ENCODE data around the gene NRG4. TPM values are rescaled to one million over a fixed set of nuclear protein-coding genes. Genes with fewer than 3 reads are reported as not detected.
"Not testable (repeated sequence)": the region's sequence is repeated elsewhere in the genome, so short reads cannot be mapped to it uniquely, and the experiment has no call there.

The NRG4 gene, protein sequence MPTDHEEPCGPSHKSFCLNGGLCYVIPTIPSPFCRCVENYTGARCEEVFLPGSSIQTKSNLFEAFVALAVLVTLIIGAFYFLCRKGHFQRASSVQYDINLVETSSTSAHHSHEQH
- polyA plus RNA-seq (2013, experiment 1 of 2; ENCODE audit: insufficient read length), result 0.40 TPM
- polyA plus RNA-seq (2013, experiment 2 of 2; ENCODE audit: insufficient read length), result 0.26 TPM

DNA sequence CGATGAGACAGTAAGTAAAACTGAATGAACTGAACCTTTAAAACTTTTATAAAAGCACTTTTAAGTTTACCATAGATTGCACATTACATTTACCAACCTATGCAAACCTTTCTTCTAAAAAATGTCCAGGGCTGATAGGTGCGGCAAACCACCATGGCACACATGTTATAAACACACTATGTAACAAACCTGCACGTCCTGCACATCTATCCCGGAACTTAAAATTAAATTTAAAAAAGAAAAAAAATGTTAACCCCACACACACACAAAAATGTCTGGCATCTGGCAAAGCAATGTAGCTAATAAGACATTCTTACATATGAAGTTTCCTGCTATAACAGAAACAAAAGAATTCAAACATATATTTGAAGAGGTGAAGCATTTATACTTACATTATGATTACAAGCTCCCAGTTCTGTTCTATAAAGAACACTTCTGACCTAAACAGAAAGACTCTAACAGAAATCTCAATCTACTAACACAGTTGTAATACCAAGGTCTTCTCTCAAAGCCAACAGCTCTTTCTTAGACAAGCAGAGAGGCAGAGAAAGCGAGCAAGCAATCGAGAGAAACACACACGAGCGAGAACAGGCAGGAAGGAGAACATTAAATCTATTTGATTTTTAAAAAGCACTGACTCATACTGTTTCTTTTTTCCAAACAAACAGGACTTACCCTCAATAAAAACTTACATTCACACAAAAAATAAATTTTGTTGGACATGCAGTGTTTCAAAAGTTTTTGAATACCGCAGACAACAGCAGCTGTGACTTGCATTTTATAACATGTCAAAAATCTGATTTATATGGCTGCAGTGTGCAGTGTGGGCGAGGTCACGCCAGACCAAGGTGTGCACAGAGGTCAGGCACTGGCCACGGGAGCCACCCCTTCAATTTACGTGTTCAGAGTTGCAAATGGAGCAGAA is at the start of gene NRG4:
Gene NRG4, minus strand, starts transcription at position 798 of the 925 bp plus-strand sequence. CDS start 1,194 bp downstream, outside the sequence.
- peak; percentile 3 for DNase-seq

DNA sequence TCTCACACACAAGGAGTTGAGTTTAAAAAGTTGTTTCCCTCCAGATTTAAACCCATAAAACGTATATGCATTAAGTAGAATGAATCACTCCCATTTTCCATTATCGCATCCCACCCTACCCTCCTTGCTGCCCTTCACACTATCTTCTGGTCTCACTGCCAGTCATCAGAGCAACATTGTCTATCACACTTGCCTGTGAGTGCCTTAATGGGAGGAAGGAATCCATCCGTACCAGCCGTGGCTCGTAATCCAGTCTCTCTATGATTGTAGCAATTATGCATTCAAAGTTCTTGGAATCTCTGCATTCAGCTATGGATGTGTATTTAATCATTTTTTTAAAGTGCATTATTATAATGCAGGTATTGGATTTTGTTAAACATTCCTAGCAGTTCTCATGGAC is 49.5 kb upstream of the NRG4 start:
- DNase-seq, result no peak

DNA sequence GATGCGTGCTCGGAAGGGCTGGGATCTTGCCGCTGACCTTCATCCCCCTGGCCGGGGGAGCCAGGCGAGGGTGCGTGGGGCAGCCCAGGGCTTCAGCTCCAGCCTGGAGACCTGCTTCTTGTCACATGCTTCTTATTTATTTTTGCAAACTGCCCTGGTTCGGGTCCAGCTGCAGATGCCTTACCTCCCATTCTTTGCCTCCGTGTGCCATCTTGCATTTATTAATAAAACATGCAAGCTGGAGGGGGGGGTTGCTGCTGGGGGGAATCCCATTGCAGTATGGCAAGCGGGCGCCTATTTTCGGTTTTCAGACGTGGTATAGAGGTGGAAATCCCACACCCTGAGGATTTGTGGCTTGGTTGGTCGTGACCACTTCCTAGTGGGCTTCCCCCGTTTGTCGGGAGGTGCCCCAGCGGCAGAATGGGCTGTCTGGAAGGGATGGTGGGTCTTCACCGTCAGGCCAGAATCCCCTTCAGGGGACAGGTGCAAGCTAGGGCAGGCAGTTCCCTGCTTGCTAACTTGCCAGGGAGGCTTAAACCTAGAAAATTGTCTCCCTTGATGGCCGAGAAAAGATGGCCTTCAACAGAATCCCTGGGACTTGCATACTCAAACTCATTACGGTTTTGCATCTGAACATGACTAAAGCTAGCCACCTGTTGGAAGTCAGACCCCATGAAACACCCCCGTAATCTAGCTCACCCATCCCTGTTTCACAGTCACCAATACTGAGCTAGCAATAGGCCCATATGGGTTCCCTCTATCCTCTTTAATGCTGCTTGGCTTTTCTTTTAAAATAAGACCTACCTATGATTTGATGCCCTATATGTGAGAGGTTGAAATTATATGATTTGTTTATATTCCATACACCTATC is 48.1 kb upstream of the NRG4 start:
- DNase-seq, result no peak

DNA sequence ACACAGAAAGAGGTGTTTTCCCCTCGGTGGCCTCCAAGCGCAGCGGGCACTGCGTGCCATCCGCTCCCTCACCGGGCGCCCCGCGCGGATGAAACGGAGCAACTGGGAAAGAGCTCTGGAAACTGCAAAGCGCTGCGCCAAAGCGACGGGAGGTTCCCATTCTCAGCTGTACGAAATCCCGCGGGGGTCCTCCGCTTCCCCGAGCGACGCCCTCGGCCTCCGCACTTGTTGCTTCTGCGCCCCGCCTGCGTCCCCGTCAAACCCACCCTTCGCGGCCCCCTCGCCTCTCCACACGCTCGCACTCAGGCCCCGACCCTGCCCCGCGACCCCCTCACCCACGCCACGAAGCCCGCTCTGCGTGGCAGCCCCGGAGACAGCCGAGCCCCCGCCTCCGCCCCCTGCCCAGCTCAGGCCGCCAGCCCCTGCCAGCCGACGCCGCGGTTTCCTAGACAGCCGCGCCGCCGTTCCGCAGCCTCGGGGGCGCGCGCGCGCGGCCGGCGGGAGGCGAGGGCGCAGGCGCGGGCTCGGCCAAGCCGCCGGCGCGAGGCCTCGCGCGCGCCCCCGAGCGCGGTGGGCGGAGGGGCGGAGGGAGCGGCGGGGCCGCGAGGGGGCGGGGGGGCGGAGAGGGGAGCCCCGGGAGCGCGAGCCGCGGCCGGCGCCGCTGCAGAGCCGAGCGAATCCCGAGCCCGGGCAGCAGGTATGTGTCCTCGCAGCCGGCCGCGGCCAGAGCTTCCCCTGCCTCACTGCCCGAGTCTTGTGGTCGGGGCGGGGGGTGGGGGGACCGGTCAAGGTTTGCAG is 47.3 kb upstream of the NRG4 start, which contains the start of gene TMEM266:
Gene TMEM266, plus strand, starts transcription at position 666 of the 798 bp plus-strand sequence. CDS start 74,279 bp downstream, outside the sequence.
- peak; percentile 13 for DNase-seq

DNA sequence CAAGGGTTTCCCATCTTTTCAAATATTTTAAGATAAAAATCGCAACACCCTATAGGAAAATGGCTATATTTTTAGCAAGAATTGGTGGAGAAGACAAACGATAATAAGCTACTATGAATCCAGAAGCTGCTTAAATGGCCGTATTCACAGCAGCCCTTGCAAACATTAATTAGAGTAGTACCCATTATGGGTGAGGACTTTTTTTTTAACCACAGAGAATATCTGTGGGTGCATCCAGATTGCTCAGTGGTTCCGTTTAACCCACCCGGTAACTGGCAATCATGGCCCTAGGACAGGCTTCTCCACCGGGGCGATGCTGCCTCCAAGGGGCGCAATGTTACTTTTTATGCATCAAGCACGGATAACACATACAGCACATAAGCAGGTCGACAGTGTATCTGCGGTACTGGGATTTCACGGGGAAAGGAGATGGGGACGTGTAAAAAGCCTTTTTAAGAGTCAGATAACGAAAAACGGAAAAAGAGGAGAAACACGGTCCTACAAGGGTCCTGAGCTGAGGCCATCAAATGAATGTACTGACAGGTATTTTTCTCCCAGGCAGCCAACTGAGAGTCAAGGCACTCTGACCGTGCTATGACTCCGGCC is 46.6 kb upstream of the NRG4 start:
- DNase-seq, result no peak

DNA sequence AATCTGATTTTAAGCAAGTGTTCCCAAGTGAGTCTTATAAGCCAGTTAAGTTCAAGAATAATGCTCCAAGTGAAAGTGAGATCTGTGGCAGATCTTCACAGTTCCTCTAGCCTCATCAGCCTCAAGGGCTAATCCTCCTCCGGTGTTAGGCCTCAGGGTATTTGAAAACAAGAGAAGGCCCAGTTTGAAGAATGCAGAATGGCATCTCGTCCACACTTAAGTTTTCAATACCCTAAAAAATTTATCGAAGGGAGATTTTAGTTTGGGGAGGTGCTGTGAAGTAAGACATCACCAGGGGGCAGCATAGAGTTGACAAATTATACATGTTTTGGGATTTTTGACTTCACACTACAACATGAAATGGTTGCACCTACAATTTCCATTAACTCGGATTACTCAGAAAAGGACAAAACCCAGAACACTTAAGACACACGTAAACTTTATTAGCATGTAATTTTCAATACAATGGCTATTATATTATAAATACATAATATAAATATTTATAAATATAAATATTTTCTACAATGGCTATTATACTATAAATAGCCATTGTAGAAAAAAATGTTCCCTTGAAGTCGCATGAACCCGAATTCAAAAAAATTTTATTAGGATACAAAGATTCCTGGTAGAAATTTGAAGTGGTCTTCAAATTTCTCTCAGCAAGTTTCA is 45.2 kb upstream of the NRG4 start:
- DNase-seq, result peak; percentile 28

DNA sequence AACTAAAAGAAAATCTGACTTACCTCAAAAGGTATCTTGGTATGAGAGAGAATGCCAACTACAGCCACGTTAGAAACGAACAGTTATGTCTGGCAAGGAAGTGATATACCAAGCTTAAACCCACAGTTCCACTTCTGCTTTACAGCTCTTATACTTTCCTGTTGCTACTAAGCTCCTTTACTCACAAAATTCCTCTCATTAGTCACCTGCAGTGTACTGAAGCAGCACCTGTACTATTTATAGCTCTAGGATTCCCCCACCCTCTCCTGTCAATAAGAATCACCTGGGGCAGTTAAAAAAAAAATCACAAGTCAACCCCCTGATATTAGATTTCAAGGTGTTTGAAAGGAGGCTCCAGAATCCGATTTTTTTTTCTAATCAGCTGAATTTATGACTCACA is 44.7 kb upstream of the NRG4 start:
- no peak for DNase-seq

DNA sequence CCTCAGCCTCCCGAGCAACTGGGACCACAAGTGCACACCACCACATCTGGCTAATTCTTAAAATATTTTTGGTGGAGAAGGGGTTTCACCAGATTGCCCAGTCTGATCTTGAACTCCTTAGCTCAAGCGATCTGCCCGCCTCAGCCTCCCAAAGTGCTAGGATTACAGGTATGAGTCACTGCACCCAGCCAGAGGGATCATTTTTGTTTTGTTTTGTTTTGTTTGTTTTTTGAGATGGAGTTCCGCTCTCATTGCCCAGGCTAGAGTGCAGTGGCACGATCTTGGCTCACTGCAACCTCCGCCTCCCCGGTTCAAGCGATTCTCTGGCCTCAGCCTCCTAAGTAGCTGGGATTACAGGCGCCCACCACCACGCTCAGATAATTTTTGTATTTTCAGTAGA is 42.0 kb upstream of the NRG4 start:
- not testable (repeated sequence) for DNase-seq

DNA sequence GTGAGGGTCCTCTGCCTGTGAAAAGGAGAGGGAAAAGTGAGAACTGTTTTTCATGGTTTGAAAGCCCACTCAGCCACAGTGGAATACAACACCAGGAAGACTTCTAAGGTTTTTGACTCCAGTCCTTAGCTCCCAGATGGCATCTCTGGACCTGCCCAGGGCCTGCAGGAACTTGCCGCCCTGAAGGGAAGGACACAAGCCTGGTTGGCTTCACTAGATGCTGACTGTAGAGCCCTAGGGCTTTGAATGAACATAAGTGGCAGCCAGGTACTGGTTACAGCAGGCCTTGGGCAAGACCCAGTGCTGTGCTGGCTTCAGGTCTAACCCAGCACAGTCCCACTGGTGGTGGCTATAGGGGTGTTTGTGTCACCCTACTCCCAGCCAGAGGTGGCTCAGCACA is 26.3 kb upstream of the NRG4 start:
- DNase-seq, result no peak

DNA sequence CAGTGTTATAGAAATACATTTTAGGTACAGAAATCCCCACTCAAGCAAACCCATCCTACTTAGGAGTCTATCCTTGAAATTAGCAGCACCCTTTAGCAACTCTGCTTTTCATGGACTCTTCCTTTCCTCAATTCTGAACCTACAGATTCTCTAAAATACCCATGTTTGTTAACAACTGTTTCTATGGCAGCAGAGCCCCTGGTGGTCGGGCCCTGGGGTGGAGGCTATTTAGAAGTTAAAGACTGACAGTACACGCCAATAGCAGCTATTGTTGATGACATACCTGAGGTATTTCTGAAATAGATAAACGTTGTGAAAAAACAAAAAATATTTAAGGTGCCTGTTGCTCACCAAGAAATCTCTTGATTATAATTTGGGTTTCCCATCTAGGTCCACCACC is 23.4 kb upstream of the NRG4 start:
- no peak for DNase-seq

DNA sequence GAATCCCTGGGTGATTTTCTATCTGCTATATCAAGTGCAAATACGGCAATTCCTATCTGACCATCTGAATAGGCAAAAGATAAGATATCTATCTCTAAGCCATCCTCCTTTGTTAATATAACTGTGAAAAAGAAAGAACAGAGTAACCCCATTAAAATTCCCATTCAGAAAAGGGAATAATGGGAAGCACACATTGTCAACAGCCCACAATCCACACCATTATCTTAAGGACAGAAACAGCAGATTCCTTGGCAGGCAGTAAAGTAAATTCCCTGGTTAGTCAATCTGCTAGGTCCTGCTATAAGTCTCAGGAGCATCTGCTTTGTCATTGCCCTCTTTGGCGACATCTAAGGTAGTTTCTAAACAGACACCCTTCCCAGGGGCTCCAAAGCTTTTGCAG is 21.9 kb upstream of the NRG4 start:
- DNase-seq, result no peak

DNA sequence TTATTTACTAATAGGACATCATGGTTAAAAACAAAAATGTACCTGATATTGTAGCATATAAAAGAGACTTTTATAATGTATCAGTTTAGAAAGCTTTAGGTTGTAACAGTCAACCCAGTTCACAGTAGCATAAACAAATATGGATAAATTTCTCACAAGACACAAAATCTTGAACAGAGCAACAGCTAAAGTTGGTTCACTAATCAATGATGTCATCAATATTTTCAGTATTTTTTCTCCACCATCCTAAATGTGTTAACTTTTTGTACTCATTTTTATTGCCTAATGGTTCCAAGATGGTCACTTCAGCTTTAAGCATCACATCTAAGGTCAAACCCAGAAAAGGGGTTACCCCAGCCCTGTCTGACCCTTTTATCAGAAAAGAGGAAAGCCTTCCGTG is 21.2 kb upstream of the NRG4 start:
- DNase-seq, result no peak

DNA sequence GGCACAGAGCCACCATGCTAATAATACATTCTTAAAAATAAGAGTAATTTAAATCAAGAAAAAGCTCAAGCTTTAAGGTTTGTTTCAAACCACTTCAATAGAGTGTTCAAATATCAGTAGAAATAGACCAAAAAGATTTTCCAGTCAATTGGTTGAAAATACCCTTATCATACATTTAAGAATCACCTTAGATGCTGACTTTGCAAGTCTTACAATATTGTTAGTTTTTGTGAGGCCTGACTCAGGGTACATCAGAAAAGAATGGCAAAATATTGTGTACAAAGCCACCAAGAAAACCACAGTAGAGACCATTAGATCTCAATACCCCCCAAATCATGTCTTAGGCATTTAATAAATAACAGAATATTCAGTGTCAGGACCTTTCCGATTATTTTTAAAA is 19.8 kb upstream of the NRG4 start:
- no peak for DNase-seq

DNA sequence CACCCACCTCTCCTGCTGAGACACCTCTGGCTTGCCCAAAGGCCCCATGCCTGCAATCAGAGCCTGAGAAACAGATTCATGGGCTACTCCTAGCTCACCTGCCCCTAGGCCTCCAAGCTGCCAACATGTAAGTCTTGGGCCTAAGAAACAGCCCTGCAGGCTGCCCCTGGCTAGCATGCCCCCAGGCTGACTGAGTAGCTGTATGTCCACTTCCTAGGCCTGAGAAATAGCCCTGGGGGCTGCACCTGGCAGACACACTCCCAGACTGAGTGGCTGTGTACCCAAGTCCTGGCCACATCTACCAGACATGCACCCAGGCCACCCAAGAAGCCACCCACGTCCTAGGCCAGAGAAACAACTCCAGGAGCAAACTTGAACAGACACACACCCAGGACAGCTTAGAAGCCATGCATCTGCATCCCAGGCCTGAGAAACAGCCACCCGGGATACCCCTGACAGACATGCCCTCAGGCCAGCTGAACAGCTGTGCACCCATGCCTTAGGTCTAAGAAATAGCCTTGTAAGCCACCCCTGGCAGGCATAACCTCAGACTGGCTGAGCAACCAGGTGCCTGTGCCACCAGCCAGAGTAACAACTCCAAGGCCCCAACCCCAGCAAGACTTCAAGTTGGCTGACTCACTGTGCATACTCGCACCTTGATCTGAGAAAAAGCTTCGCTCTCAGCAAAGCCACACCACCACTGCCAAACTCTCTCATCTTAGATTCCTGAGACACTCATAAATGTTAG is 12.0 kb upstream of the NRG4 start:
- no peak for DNase-seq

DNA sequence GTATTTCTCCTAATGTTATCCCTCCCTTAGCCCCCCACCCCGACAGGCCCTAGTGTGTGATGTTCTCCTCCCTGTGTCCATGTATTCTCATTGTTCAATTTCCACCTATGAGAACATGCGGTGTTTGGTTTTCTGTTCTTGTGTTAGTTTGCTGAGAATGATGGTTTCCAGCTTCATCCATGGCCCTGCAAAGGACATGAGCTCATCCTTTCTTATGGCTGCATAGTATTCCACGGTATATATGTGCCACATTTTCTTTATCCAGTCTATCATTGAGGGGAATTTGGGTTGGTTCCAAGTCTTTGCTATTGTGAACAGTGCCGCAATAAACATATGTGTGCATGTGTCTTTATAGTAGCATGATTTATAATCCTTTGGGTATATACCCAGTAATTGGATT is 1.2 kb upstream of the NRG4 start:
- not testable (repeated sequence) for DNase-seq

DNA sequence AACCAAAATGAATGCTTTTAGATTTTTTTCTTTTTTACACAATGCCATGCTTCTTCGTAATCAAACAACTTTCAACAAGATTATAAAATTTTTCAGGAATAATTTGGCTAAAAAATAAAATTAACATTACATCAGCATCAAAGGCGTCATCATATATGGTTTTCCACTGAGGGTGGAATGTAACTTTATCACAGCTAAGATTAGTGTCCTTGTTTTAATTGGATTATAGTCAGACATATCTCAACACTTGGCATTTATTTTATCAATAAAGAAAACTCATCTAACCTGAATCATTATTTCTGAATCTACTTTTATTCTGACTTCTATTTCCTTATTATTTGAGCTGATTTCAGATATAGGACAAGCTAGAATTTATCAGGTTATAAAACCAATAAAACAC is 1.6 kb downstream of the NRG4 start:
- no peak for DNase-seq

DNA sequence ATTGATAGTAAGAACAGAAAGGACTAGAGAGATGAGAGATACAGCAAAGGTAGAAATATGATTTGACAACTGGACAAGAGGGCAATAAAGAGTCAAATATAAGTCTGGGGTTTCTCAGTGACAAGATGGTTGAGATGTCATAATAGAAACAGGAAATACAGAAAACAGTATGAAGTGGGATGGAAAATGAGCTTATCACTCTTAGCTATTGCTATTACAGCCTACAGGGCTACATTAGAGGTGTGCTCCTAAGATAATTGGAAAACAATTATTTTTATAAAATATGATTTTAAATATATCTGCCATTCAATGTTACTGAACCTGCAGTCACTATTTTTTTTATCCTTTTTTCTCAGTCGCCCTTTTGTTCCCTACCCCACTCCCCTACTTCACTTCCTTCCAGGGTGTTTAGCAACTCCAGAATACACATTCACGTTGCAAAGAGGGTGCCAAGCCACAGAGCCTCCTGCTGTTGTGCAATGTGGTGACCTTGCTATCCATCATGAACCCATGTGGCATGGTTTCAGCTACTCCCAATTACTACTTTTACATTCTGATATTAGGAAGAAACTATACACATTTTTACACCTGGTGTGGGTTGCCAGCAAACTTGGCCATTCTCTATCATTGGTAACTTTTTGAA is 6.0 kb downstream of the NRG4 start:
- no peak for DNase-seq

DNA sequence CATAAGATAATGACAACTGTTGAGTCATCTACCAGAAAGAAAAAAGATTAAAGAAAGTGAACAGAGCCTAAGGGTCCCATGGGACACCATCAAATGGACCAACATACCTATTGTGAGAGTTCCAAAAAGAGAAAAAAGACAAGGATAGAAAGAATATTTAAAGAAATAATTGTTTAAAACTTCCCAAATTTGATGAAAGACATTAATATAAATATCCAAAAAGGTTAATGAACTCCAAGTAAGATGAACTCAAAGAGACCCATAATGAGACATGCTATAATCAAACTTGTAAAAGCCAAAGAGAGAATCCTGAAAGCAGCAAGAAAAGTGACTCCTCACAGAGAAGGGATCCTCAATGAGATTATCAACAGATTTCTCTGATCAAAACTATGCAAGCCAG is 8.9 kb downstream of the NRG4 start:
- no peak for DNase-seq

DNA sequence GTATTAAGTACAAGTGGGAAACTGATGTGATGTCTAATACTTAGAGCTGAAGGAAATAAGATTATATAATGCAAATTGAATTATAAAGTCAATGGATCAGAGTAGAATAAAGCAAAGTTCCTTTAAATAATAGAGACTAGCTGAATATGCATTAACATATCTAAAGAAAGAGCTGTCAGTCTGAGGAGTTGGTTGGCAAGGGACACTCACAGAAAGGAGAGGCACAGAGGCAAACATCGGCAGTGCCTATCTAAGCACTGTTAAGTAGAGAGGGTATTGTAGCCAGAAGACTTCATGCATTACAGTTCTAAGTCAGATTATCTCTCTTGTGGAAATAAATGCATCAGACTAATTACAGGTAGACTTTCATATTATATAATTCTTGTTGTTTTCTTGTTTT is 16.6 kb downstream of the NRG4 start:
- DNase-seq, result no peak

DNA sequence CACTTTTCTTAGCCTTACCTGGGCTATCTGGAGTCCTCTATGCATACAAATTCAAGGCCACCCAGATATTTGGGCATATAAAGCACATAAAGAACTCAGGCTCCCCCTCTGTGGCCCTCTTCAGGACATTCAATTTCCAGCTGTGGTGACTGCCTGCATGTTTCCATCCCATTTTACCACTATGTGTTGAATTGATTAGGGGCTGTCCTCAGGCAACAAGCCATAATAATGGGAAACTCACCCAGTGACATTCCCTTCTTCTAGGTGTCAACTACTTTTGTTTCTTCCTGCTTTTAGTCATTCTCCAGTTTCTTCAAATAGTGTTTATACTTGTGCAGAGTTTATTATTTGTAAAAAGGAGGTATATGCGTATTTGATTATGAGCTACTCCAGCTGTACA is 18.0 kb downstream of the NRG4 start:
- DNase-seq, result no peak
